NCI-H748 (cell line): Measurements from ENCODE around the gene ASTL.
A peak's percentile ranks its signal among the peaks of the same experiment; 100 is the strongest.
"Not testable (repeated sequence)": the region's sequence is repeated elsewhere in the genome, so short reads cannot be mapped to it uniquely, and the experiment has no call there.

Experiments
- DNase-seq: peaks from one replicate; lab custom pipeline; 2025; ENCODE audit not compliant: unreplicated experiment; lab: John Stamatoyannopoulos, UW

The ASTL gene

DNA sequence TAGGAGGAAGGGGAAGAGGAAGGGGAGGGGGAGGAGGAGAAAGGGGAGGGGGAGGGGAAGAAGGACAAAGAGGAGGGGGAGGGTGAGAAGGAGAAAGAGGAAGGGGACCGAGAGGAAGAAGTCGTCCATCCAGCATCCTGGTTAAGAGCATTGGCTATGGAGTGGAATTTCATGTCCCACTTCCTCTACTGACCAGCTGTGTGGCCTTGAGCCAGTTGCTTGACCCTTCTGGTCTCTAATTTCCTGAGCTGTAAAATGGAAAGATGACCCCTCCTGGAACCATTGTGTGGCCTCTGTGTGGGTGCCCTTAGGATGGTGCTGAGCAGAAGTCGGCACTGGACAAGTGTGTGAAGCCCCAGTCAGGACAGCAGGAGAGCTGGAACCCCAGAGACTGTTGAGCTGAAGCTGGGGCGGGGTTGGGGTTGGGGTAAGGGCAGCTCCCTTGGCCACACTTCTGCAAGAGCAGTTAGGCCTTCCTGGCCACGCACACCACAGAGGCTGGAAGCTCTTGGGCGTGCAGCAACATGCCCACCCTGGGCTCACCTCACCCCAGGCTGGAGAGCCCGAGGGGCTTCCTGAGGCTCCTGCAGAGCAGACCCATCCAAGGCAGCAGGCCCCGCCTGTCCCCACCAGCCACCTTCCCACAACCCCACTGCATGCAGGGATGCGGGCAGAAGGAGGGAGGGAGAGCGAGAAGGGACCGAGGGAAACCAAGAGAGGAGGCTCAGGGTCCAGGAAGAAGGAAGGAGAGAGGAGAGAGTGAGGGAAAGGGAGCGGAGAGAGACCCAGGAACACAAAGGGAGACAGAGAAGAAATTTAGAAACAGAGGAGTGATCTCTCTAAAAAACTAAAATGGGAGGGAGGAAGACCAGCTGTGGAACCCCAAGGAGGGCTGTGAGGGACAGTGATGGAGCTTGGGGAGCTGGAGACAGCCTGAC, 38.2 kb downstream of the ASTL start:
- peak; percentile 8 for DNase-seq

DNA sequence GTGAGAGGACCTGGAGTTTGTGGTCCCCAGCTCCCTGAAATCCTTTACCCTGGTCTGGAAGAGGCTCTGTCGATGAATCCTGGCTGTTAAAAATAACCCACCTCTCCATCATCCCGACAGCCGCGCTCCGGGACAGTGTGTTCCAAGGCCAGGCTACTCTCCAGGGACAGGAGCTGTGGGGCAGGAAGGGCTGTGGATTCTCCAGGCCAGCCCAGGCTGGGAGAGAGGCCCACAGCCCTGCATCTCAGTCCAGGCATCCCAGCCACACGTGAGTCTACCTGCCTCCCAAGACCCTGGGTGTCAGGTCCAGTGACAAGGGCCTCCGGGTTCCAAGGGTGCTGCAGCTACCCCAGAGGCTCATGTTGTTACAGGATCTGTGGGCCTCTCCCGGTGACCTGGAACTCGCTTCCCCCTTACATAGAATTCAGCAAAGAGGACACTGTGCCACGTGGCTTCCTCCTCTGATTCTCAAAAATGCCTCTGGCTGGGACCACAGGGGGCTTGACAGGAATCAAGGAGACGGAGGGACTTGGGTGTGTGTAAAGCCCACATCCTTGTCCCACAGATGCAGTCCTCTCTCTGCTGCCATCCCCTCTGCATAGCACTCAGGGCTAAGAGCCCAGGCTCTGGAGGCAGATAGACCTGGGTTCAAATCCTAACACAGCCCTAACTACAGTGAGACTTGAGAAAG, 39.3 kb downstream of the ASTL start:
- DNase-seq = no peak

DNA sequence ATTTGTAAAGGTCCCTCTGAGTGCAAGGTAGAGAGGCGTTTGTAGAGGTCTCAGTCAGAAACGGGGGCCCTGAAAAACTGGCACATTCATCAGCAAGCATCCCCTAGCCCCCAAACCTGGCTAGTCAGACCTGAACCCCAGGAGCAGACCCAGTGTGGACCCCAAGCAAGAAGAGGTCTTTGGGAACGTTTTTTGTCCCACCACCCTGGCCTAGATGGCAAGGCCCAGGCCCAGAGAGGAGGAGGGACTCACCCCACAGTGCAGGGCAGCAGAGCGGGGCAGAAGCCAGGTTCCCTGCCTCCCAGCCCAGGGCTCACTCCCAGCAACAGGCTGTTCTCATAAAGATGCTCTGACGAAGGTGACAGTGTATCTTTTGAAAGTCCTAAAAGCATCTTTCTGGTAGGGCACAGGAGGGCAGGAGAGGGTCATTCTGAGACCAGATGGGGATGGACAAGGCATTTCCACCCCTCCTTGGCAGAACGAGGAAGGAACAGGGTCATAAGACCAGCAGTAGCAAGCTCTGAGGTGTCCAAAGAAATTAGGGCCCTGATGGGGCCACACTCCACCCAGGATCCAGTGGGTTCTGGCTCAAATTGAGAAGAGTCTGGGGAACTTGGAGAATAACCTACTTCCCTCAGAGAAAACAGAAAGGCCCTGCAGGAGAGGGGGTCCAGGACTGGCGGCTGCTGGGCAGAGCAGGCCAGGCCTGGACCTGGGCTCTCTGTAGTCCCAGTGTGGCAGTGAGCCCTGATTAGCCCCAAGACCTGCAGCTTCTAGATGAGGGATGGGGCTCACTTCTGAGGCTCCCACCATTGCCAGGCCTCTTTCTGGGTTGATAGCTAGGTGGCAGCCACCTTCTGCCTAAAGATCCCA, 40.1 kb downstream of the ASTL start:
- no peak for DNase-seq

DNA sequence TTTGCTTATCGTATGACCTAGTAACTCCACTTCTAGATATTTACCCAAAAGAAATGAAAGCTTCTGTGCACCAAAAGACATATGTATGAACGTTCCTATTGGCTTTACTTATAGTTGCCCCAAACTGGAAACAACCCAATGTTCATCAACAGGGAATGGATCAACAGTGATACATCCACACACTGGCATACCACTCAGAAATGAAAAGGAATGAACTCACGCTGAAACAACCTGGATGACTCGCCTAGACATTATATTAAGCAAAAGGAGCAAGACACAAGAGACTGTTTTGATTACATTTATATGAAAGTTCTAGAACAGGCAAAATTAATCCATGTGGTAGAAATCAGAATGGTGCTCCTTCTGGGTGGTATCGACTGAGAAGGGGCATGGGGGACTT, 40.9 kb downstream of the ASTL start:
- no peak for DNase-seq

DNA sequence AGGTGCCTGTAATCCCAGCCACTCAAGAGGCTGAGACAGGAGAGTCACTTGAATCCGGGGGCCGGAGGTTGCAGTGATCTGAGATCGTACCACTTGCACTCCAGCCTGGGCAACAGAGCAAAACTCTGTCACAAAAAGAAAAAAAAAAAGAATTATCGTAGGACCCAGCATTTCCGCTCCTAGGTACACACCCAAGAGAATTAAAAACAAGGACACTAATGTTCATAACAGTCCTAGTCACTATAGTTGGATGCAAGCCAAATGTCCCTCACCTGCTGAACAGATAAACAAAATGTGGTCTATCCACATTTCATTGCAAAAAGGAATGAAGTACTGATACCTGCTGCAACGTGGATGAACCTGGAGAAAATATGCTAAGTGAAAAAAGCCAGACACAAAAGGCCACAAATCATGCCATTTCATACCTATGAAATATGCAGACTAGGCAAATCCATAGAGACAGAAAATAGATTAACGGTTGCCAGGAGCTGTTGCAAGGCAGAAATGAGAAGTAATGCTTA, 43.1 kb downstream of the ASTL start:
- DNase-seq = peak; percentile 78

DNA sequence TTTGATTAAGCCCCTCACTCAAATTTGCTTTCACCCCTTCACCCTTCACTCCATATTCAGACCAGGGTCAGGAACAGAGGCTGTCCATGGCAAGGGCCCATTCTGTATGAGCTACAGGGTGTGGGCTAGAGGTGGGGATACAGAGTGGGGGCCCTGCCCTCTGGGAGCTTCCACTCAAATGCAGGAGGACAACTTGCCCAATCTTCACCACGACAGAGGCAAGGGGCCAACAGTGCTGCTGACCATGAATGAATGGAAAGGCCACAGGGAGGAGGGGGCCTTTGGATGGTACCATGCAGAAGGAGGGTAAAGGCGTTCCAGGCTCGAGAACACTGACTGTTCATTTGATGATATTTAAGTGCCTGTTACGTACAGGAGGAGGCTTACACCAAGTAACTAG, 44.8 kb downstream of the ASTL start:
- DNase-seq = no peak

DNA sequence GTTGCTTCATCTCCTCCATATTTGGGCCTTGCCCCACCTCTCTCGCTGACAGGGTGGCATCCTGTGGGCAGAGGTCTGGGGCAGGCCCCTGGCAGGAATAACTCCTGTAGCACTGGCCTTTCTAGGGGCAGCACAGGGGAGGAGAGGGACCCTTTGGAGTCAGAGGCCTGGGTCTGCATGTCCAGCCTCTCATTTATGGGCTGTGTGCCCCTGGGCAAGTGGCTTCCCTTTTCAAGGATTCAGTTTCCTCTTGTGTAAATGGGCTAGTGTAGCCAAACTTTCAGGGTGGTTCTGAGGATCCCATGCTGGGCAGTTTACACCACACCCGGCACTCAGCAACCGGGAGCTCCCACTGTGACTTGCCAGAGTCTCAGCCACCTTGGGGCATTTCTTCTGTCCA, 45.4 kb downstream of the ASTL start:
- no peak for DNase-seq

DNA sequence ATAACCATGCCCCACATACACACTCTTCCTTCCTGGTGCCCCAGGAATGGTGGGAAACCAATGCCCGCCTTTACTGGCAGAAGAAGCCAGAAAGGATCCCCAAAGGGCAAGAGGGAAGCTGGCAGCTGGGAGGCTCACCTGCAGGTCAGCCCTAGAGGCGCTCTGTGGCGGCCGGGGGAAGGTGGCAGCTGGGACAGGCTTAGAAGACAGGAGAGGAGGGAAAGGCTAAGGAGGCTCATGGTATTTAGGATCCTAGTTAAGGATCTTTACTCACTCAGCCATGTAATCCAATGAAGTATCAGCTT, 45.8 kb downstream of the ASTL start:
- DNase-seq = no peak

DNA sequence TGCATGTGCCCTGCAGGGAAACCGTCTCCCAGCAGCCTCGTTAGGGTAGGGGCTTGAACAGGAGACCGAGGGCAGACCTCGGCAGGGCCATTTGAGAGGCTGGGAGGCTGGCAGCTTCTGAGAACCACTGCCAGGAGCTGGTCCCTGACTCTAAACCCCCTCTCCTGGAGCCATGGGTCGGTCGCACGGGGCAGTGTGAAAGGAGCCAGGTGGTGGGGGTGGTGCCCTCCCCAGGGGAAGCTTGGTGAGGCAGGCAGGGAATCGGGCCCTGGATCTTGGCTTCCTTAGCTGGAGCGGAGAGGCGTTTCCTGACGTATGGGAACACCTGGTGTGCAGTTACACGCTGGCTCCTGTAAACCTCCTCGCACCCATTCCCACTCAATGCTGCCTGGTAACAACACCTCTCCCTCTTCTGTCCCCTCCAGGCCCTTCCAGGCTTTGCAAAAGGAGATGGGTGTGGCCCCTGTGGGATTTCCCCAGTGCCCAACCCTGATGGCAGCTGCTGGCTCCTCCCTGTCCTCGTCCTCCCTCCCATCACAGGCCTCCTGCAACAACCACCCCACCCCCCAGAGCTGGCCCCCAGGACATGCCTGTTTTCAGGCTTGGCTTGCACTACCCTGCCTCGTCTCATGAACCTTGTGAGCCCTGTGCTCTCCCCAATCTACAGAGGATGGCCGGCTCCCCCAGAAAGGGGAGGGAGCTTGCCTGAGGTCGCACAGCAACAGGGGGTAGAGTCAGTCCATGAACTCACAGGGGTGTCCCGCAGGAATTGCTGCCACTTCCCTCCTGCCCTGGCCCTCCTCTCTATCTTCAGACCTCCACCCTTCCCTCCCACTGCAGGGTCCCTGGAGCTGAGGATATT, 46.4 kb downstream of the ASTL start:
- DNase-seq = peak; percentile 45

DNA sequence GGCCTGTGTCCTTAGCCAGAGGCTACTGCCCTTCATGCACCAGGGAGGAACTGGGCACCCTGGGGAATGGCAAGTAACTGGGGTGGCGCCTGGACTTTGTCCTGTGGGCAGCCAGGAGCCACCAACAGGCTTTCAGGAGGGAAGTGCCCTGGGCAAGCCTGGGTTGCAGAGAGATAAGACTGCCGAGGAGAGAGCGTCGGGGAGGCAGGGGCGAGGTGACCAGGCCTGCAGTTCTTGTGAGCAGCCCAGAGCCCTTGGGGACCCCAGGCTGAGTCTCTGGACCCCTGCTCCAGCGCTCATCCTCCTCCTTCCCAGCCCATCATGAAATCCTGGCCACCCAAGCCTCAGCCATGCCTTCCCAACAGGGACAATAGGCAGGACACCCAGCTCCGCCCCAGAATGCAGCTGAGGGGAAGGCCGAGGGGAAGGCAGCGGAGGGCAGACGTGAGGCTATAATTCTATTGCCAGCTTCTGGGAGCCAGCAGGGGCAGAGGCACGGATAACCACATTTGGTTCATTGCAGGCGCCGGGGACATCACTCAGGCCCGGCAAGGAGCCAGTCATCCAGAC, 47.1 kb downstream of the ASTL start:
- no peak for DNase-seq

DNA sequence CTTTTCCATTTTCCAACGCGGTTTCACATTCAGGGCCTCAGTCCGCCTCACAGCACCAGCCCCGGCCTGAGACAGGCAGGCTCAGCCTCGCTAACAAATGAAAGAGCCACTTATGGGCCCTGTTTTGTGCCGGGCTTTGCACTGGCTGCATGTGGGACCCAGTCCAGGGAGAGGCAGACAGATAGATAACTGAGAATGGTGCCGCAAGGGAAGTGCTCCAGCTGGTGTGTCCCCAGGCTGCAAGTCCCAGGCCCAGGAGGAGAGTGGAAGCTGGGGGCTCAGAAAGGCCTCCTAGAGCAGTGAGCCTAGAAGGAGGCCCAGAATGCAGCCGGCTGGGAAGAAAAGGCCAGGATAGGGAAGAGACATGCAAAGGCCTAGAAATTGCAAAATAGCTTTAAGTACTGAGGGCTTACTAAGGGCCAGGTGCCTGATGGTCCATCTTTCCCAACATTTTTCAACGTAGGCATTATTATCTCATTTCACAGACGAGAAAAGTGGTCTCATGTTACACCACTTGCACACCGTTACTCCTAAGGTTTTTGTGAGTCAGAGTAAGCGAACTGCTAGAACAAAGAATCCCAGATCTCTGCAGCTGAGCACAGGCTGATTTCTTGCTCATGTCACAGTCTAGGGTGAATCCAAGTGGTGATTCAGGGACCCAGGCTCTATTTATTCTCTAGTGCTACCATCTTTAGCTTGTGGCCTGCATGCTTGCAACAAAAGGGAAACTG, 47.9 kb downstream of the ASTL start:
- DNase-seq = no peak

DNA sequence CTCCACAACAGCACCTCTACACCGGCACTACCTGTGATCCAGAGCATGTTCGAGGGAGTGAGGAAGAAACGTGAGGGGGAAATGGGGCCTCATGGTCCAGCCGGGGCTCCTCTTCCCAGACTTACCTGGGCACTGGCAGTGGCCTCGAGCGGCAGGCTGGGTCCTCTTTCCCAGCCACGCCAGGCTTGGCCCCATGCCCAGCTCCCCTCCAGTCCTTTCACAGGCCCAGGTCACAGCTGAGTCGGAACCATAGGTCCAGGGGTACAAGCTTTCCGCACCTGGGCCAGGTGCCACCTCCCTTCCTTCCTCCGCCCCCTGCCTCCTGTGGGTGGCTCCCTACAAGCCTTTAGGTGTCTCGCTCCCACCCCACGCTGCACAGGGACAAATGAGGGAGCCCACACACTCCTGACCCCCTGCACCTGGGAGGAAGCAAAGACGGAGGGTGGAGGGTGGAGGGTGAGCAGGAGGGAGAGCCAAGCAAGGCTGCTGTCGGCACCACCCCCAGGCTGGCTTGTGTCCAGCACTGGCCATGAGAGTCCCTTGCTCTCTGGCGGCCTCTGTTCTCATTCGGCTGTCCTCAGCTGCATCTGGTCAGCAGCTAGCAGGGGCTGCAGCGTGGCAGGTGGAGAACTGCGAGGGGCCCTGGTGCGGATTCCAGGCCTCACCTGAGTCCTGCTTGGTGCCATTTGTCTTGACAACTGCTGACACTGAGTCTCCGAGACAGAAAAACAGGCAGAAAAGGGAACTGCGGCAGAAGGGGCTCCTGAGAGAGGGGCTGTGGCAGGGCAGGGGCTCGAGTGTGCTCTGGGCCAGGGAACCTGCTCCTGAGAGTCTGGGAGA, 48.7 kb downstream of the ASTL start:
- no peak for DNase-seq

DNA sequence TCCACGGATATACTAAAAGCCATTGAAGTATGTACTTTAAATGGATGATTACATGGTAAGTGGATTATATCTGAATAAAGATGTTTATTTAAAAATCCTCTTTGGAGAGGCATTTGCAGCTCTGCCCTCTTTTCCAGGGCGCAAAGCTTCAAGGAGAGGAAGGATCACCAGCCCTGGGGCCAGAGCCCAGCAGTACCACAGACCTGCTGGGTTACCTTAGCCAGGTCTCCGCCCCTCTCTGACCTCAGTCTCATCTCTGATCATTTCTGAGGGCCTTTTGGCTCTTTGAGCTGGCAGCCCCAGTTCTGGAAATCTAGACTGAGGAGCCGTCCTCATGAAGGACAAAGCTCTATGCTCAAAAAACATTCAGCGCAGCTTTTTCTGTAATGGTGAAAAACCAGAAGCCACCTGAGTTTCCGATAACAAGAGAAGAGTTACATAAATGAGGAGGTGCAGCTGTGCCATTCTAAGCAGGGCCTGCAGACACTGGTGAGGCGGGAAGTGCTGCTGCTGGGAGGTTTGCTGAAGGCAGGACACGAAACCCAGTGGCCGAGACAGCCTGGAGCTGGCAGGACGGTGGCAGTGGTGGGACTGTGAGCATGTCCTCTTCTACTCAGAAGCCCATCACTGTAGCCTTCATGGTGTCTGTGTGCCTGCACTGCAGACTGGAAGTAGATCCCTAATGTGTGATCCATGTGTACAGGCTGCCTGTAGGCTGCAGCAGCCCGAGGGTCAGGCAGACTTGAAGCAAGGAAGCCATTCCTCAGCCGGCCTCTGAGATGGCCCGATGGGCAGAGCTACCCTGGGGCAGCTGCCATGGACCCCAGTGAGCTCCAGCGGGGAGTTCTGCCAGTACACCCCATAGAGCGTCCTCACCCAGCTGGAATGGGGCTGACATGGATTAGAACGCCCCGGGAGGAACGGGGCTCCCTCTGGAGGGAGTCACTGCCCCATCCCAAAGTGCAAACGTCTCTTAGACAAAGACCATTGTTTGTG, 49.7 kb downstream of the ASTL start:
- no peak for DNase-seq

DNA sequence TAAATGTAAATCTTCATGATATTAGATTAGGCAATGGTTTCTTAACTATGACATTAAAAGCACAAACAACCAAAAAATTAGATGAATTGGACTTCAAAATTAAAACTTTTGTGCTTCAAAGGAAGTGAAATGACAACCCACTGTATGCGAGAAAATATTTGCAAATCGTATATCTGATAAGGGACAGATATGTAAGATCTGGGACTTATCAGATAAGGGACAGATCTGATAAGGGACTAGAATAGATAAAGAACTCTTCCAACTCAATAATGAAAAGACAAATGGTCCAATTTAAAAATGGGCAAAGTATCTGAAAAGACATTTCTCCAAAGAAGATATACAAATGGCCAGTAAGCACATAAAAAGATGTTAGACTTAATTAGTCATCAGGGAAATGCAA, 51.2 kb downstream of the ASTL start:
- no peak for DNase-seq

DNA sequence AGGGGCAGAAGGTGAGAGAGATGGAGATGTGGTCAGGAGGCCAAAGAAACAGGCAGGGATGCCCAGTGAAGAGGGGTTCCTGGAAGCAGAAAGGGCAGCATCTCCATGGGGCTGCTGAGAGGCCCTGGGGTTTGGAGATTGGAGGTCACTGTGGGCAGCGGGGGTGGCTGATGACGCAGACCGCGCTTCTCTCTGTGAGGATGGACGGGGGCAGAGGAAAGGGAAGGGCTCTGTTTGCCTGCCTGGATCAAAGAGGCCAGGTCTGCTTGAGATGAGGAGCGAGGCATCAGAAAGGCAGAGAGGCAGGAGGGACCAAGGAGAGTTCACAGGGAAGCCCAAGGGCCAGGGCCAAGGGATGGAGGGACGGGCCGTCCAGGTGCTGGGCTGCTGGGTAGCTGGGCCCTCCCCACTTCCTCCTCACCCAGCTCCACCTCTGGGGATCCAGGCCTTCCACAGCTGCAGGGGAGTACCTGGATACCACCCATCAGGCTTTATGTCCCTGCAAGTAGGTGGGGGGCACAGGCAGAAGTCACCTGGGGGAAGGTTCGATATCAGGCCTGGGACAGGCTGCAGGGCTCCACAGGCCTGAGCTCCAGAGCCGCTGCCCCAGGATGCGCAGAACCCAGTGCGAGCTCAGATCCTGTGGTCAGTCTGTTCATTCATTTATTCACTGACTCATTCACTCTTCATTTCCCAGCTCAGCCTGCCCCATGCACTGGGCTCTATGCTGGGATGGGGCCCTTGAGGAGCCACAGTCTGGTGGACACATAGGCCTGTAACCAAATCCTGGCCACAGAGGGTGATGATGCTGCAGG, 52.6 kb downstream of the ASTL start:
- DNase-seq = no peak

DNA sequence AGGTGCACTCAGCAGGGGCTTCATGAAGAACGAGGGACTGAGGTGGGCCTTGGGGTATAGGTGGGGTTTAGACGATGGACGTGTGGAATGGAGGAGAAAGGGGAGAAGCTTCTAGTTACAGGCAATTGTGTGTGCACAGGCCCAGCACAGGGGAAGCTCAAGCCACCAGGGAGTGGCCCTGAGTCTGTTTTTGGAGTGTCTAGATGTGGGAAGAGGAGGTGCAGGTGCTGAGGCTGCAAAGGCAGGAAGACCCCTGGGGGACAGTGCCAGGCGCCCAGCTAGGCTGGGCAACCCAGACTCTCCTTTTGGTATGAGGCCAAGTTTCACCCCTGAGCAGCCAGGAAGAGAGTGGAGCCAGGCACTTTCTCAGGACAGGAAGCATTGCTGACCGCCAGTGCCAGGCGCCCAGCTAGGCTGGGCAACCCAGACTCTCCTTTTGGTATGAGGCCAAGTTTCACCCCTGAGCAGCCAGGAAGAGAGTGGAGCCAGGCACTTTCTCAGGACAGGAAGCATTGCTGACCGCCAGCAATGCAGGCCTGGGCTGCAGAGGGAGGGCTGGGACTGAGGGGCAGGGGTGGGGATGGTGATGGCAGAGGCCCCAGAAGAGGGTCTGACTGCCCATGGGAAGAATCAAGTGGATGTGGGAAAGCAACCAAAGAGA, 53.3 kb downstream of the ASTL start:
- not testable (repeated sequence) for DNase-seq
